COLO668 (cell line): ENCODE results near the gene ERVMER34-1.

Experiments used
- DNase-seq: peaks from one replicate; lab custom pipeline; 2025; ENCODE audit not compliant: unreplicated experiment; lab: John Stamatoyannopoulos, UW

The ERVMER34-1 gene, protein sequence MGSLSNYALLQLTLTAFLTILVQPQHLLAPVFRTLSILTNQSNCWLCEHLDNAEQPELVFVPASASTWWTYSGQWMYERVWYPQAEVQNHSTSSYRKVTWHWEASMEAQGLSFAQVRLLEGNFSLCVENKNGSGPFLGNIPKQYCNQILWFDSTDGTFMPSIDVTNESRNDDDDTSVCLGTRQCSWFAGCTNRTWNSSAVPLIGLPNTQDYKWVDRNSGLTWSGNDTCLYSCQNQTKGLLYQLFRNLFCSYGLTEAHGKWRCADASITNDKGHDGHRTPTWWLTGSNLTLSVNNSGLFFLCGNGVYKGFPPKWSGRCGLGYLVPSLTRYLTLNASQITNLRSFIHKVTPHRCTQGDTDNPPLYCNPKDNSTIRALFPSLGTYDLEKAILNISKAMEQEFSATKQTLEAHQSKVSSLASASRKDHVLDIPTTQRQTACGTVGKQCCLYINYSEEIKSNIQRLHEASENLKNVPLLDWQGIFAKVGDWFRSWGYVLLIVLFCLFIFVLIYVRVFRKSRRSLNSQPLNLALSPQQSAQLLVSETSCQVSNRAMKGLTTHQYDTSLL

GRCh38 chr4:52750819-52751486 is at the start of gene ERVMER34-1:
Gene ERVMER34-1 (minus strand): TSS chr4:52751425. CDS start chr4:52745520, 5,905 bp downstream.
- peak; percentile 67 for DNase-seq

GRCh38 chr4:52799813-52800212 is 48.6 kb upstream of the ERVMER34-1 start:
- DNase-seq = no peak

DNA sequence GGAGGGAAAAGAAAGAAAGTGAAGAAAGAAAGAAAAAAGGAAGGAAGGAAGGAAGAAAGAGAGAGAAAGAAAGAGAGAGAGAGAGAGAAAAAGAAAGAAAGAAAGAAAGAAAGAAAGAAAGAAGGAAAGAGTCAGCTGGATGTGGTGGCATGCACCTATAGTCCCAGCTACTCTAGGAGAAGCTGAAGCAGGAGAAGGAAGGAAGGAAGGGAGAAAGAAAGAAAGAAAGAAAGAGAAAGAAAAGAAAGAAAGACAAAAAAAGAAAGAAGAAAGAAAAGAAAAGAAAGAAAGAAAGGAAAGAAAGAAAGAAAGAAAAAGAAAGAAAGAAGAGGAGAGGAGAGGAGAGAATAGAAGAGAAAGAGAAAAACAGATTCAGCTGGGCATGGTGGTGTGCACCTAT is 44.3 kb upstream of the ERVMER34-1 start:
- no peak for DNase-seq

GRCh38 chr4:52791936-52792335 is 40.7 kb upstream of the ERVMER34-1 start:
- no peak for DNase-seq

DNA sequence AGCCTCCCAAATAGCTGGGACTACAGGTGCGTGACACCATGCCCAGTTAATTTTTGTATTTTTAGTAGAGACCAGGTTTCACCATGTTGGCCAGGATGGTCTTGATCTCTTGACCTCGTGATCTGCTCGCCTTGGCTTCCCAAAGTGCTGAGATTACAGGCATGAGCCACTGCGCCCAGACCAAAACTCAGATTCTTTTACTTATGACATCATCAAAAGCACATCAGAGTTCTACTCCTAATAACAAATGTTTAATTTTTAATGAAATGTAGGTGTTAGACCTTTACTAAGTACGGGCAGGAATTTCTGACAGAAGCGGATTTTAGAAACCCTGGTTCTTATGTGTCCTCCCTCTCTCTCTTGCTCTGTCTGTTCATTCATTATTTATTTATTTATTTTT is 38.5 kb upstream of the ERVMER34-1 start:
- DNase-seq = no peak

DNA sequence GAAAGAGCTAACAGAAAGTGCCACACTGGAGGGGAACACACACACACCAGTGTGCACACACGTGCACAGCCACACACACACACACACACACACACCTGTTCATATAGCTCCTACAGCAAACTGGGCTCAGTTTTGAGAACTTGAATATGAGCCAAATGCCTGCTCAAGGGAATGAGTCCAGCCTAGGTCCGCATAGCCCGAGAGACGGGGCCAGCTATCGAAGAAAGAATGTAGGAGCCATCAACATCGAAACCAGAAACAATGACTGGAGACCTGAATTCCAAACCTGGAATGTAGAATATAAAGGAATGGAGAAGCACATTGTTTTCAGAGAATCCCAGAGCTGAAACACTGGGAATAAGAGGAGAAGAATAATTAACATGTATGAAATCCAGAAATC is 37.6 kb upstream of the ERVMER34-1 start:
- no peak for DNase-seq

DNA sequence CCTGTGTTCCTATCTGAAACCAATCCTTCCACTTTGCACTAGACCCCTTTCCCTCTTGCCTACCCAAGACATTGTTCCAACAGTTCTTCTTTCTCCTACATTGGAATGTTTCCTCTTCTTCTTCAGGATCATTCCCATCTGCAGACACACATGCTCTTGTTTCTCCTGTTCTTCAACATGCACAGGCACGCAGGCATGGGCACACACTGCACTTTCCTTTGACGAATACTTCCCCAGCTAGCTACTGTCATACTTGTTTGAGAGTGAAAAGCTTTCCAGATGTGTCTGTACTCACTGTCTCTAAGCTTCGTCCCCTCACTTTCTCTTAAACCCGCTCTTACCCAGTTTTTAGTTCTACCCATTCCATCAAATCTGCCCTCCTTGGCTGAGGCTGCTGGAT is 31.8 kb upstream of the ERVMER34-1 start:
- no peak for DNase-seq

GRCh38 chr4:52780617-52781354 is 29.6 kb upstream of the ERVMER34-1 start:
- no peak for DNase-seq

GRCh38 chr4:52780206-52780605 is 29.0 kb upstream of the ERVMER34-1 start:
- DNase-seq = no peak

DNA sequence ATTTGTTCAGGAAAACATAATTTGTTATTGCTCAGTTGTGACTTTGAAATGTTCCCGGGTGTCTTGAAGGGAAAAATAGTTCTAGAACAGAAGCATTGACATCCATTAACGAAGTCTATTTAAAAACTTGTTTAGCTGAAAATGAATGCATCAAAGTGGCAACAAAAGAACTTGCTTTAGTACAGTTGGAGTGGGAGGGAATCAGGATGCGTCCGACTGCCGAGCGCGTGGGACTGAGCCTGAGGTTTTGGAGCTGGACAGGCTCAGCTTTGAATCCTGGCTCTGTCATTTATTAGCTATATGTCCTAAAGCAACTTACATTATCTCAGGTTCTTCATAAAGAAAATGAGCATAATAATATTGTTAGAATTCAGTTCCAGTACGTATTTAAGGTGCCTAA is 9.0 kb upstream of the ERVMER34-1 start:
- no peak for DNase-seq

DNA sequence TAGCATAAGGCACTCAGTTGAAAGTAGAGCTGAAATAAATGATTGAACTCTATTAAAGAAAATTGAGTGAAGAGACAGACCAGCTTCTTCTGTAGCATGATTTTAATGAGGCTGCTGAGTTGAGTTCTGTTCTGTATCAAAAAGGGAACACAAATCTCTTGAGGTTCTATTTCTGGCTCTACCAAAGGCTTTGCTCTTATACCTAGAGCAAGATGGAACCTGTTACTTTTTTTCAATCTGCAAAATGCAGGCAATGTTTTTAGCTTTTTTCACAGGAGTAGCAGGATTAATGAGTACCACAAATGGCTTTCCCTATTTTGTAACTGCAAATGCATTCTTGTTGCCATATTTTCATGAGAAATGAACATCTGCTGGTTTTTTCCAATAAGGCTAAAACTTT is 4.2 kb upstream of the ERVMER34-1 start:
- no peak for DNase-seq

DNA sequence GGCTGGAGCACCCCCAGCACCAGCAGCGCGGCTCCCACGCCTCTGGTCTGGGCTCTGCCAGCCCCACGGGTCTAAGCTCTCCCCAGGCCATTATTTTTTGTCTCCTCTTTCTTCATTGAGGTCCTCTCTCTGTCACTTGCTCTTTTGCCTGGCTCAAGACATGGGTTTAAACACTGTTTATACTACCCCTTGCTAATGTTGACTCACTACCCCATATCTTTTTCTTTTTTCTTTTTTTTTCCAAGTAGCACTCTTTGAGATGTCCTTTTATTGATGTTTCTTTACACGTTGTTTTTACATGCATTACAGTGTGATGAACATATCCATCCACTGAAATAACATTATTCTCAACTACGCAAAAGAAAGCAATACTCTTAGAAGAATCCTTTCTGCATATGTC is 1.7 kb upstream of the ERVMER34-1 start:
- no peak for DNase-seq

DNA sequence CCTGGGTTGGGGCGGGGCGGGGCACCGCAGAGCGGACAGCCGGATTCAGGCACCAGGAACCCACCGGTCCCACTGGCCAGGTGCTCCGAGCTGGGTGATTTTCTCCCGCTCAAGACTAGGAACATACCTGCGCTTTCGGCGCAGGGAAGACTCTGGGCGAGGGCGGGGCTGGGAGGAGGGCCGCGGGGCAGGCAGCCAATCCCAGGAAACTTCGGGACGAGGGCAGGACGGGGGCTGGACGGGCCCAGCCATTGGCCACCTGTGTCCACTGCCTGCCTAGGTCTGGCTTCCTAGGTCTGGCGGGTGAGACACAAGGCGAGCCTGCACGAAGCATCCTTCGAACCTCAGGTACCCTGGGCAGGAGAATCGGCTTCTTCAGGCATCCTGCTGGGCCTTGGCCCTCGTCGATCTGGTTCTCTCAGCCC is 274 bp upstream of the ERVMER34-1 start:
- DNase-seq = peak; percentile 74

- DNase-seq = no peak
Observed at GRCh38 chr4:52750213-52750612, 1.0 kb downstream of the ERVMER34-1 start.

DNA sequence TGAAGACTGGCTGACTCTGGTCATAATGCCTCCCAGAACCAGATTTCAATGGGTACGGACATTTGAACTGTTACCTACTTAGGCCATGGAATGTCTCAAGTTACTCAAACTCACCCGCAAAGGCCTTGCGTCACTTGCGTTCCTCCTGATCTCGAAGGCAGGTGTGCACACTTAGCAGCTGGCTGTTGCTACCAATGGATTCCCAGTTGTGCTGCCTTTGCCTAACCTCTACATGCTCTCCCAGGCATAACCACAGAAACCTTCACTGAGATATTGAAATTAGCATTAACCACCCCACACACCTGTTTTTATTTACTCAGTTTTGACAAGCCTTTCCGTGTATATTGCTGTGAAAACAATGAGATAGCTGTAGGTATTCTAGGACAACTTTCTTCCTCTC is 2.8 kb downstream of the ERVMER34-1 start:
- peak; percentile 76 for DNase-seq

DNA sequence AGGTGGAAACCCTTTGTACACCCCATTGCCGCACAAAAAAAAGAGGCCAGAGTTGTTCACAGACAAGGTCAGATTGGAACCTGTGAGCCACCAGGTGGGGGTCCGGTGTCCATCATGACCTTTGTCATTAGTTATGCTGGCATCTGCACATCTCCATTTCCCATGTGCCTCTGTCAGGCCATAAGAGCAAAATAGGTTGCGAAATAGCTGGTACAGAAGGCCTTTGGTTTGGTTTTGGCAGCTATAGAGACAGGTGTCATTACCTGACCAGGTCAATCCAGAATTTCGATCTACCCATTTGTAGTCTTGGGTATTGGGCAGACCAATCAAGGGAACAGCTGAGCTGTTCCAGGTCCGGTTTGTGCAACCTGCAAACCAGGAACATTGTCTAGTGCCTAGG is 6.6 kb downstream of the ERVMER34-1 start:
- no peak for DNase-seq

DNA sequence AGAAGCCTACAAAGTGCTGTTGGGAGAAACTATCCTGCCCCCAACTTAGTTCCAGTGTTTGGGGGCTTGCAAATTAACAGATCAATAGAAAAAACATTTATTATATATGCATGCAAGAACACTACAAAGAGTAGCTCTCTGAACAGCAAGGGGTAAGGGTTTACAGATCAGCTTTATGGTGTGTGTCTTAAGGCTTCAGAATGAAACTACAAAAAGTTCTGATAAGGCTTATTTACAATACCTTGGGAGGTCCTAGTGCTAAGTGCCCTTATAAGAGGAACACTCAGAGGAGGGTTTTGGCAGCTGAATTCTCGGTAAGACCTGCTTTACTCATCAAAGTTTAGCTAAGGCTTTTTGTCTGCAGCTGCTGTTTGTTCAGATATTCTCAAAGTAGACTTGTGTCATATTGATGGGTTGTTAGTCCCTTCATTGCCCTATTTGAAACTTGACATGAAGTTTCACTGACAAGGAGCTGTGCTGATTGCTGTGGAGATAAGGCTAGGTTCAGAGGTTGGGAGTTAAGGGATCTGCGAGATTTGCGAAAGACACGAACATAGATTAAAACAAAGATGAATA is 7.7 kb downstream of the ERVMER34-1 start:
- no peak for DNase-seq

- DNase-seq = no peak
Observed at GRCh38 chr4:52729586-52729985, 21.6 kb downstream of the ERVMER34-1 start.

DNA sequence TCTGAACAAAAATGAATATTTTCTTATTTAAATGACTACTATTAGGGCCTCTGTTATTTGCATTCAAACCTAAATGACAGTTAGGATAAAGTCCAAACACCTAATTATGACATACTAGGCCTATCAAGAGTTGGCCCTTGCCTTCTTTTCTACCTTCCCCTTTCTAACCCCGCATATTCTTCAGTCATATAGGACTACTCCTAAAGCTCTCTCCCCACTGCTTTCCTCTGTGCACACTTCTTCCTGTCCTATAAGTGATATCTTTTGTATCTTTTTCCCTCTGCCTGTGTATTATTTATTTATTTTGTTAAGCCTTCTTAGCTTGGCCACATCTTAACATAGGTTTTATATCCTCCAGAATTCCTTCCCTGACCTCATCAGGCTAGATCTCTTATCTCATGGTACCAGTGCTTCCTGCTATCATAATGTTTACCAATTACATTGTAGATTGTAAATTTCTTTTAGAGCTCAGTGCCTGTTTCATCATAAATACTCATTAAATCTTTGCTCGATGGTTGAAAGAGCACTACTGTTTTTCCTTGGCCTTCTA is 22.5 kb downstream of the ERVMER34-1 start:
- no peak for DNase-seq

- DNase-seq = no peak
Observed at GRCh38 chr4:52726826-52727580, 24.2 kb downstream of the ERVMER34-1 start.
